Esophagus muscularis mucosa (tissue), 4 donors: ENCODE data around the gene GCGR. TPM values are rescaled to one million over a fixed set of nuclear protein-coding genes. Genes with fewer than 3 reads are reported as not detected.

Experiments used
- DNase-seq: peaks from one replicate; pipeline ENCODE4 v3.0.0-alpha.2; 2017; ENCODE audit errors: extremely low spot score
- H3K27ac ChIP-seq, 4 donors: fragments of 200-600 bp; sonication (generic); replicated peaks in 1 of 4; 1 replicate in 3 of 4; 2 replicates in 1 of 4; pipeline ENCODE4 v1.5.1; 2016 to 2019; ENCODE audit warnings: mild to moderate bottlenecking in 1 of 4
- H3K27me3 ChIP-seq, 4 donors: fragments of 200-600 bp; sonication (generic); one replicate each; pipeline versions ENCODE4 v1.5.1 to v1.6.0; 2016 to 2019
- H3K36me3 ChIP-seq, 4 donors: fragments of 200-600 bp; sonication (generic); one replicate each; pipeline ENCODE4 v1.5.1; 2016 to 2019
- H3K4me1 ChIP-seq, 4 donors: fragments of 200-600 bp; sonication (generic); one replicate each; pipeline ENCODE4 v1.5.1; 2016 to 2019
- H3K4me3 ChIP-seq, 4 donors: fragments of 200-600 bp; sonication (generic); 1 replicate in 2 of 4; 2 replicates in 2 of 4; pipeline ENCODE4 v1.5.1; 2016 to 2019; ENCODE audit warnings: mild to moderate bottlenecking in 4 of 4, moderate library complexity in 1 of 4
- H3K9me3 ChIP-seq, 4 donors: fragments of 200-600 bp; sonication (generic); 1 replicate in 3 of 4; 2 replicates in 1 of 4; pipeline ENCODE4 v1.5.1; 2016 to 2019
- EP300 ChIP-seq: sonication (generic); formaldehyde crosslinking; IDR thresholded peaks from one replicate; pipeline ENCODE4 v1.6.1; 2017; ENCODE audit warnings: antibody characterized with exemption
- POLR2A ChIP-seq: fragments of 450-650 bp; IDR thresholded peaks from one replicate; pipeline ENCODE4 v1.6.1; 2017; ENCODE audit warnings: antibody characterized with exemption, moderate library complexity, mild to moderate bottlenecking, low read depth
- POLR2AphosphoS5 ChIP-seq, 2 donors: sonication (generic); formaldehyde crosslinking; IDR thresholded peaks; one replicate each; pipeline ENCODE4 v1.6.1; 2017; ENCODE audit warnings: antibody characterized with exemption in 2 of 2
- WGBS: methylation state at CpG from one replicate; pipeline ENCODE4 v1.1.5; 2018; 5-methylcytosine and 5-hydroxymethylcytosine counted together
- intact Hi-C: fragments of 100-400 bp; cut with DNase I; formaldehyde crosslinking; loops from one replicate; pipeline ENCODE4 v1.15.1; 2023
- total RNA-seq, 4 donors: library from RNA; depleted of rRNA; stranded (reverse); fragments of >200 nt; gene quantifications; one replicate each; pipeline versions ENCODE4 v1.1.0 to v1.2.1, GENCODE V29; 2016
- TF ChIP-seq, protein P1 (sequence below), 3 experiments: fragments of 200-600 bp in 2 of 3; fragments of 450-650 bp in 1 of 3; sonication (generic) in 2 of 3; IDR thresholded peaks; one replicate each; pipeline ENCODE4 v1.5.1; 2017 to 2019; ENCODE audit warnings: antibody characterized with exemption in 3 of 3, mild to moderate bottlenecking in 2 of 3, moderate library complexity in 1 of 3

Gene GCGR
- total RNA-seq, 4 donors from 2014 or later: 0.17 to 0.40 TPM; not detected in 2

DNA sequence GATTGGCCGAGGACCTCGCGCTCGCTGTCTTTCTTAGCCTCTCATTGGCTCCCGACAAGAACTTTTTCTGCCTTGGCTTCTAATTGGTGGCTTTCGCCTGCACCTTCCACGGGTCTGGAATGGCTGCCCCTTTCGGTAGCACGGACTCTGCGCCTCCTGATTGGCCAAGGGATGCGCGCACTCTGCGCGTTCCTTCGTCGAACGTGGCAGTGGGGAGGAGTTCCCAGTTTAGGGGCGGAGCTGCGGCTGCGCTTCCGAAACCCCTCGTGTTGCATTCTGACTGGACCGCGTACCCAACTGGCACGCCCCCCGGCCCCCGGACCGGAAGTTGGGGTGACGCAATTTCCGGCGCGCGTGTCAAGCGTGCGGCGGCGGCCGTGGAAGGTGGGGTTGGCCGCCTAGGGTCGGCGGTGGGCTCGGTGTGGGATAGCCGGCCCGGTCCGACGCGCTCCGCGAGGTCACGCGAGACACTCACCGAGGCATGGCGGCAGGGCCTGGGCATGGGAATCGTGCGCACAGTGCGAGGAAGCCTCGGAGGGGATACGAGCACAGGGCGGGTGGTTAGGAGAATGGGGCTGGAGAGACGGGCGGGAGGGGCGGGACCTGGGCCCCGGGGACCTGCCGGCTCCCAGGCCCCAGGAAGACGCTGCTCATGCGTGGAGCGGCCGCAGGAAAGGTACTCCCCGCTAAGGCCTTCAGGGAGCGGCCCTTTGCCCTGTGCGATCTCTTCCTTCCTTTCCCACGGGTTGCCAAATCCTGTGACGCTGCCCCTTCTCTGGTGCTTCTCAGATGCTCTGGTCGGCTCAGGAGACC lies 57.0 kb downstream of the GCGR start:
- peak overlapping the region; percentile 93 to 97 (median 96) for H3K27ac ChIP-seq
- H3K4me1 ChIP-seq: peaks cover 44 to 74% (median 55%) of the 10 kb centered on the region in 4 donors
- no peaks in the 10 kb centered on the region for H3K27me3 ChIP-seq
- intact Hi-C loops: loop anchor here (5.0 kb wide), 1 partner anchor 56 kb away; the partner anchor contains the start of gene SIRT7
- H3K4me3 ChIP-seq: peak overlapping the region; percentile 74 to 89 (median 82)
- DNase-seq: peak; percentile 100
- TF ChIP-seq, protein P1, sequence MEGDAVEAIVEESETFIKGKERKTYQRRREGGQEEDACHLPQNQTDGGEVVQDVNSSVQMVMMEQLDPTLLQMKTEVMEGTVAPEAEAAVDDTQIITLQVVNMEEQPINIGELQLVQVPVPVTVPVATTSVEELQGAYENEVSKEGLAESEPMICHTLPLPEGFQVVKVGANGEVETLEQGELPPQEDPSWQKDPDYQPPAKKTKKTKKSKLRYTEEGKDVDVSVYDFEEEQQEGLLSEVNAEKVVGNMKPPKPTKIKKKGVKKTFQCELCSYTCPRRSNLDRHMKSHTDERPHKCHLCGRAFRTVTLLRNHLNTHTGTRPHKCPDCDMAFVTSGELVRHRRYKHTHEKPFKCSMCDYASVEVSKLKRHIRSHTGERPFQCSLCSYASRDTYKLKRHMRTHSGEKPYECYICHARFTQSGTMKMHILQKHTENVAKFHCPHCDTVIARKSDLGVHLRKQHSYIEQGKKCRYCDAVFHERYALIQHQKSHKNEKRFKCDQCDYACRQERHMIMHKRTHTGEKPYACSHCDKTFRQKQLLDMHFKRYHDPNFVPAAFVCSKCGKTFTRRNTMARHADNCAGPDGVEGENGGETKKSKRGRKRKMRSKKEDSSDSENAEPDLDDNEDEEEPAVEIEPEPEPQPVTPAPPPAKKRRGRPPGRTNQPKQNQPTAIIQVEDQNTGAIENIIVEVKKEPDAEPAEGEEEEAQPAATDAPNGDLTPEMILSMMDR (IDR thresholded peaks at IDR 0.05): peak in 1 of 3 experiments; percentile 17
- TF ChIP-seq POLR2AphosphoS5 (IDR thresholded peaks at IDR 0.05) (peak; percentile 99 to 100), EP300 (no peak), POLR2A (peak; percentile 98)
- 0% methylated on average over 62 of the region's 74 CpGs for WGBS
- H3K36me3 ChIP-seq: peaks cover 9 to 51% (median 34%) of the 10 kb centered on the region in 4 donors
- no peaks in the 10 kb centered on the region for H3K9me3 ChIP-seq

DNA sequence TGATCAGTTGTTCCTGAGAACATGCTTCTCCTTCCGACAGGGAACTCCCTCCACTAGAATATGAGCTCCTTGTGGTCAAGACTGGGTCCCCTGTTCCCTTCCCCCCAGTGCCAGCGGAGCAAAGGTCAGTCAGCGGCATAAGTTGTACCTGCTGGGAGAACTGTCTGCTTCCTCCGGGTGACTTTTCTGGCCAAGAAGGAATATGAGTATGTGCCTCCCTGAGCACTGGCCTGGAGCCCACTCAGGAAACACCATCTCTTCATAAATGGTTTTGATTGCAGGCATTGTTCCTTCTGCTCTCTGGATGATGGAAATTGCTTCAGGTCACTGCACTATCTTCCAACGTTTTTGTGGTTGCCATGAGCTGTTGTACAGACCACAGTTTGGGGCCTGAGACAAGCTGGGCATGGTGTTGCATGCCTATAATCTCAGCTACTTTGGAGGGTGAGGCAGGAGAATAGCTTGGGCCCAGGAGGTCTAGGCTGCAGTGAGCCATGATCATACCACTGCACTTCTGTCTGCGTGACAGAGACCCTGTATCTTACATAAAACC lies 59.2 kb downstream of the GCGR start:
- H3K9me3 ChIP-seq: no peaks in the 10 kb centered on the region
- H3K36me3 ChIP-seq: peaks cover 11 to 43% (median 27%) of the 10 kb centered on the region in 4 donors
- no peaks in the 10 kb centered on the region for H3K27me3 ChIP-seq
- H3K4me1 ChIP-seq: peaks cover 57 to 76% (median 64%) of the 10 kb centered on the region in 4 donors
- no peak for DNase-seq
- 75% methylated on average over 6 of the region's 6 CpGs for WGBS
- intact Hi-C loops: loop anchor here (5.0 kb wide), 1 partner anchor 54 kb away; the partner anchor contains the start of gene SIRT7
- TF ChIP-seq POLR2AphosphoS5 (IDR thresholded peaks at IDR 0.05) (no peak), EP300 (no peak), POLR2A (no peak)
- TF ChIP-seq, protein P1 (IDR thresholded peaks at IDR 0.05): no peak
- H3K27ac ChIP-seq: peak overlapping the region in 3 of 4 donors; percentile 3 to 11 (median 11)
- no peak overlapping the region for H3K4me3 ChIP-seq

Other genes with a start within 250 kb of the GCGR start
- 10 to 100 TPM; 58.1 to 86.6 (median 65.7) TPM for gene NPLOC4, start 167.0 kb upstream of the GCGR start, total RNA-seq
- under 1 TPM in 2 of 4 donors, not detected in 2; 0.32 to 0.92 TPM for gene TSPAN10, start 167.0 kb upstream of the GCGR start, total RNA-seq
- gene PDE6G, start 147.6 kb upstream of the GCGR start, total RNA-seq: under 1 TPM in 1 of 4 donors, not detected in 3; 0.98 TPM
- gene OXLD1, start 137.5 kb upstream of the GCGR start, total RNA-seq: 10 to 100 TPM; 24.5 to 40.5 (median 31.1) TPM
- gene CCDC137, start 137.4 kb upstream of the GCGR start, total RNA-seq: 10 to 100 TPM in 3 of 4 donors, 1 to 10 TPM in 1; 8.9 to 14.1 (median 12.6) TPM
- 10 to 100 TPM; 23.7 to 38.3 (median 27.3) TPM for gene ARL16, start 120.4 kb upstream of the GCGR start, total RNA-seq
- gene HGS, start 120.1 kb upstream of the GCGR start, total RNA-seq: 10 to 100 TPM; 47.8 to 99.1 (median 65.5) TPM
- gene MRPL12, start 100.8 kb upstream of the GCGR start, total RNA-seq: 10 to 100 TPM; 24.5 to 47.9 (median 39.2) TPM
- gene SLC25A10, start 91.9 kb upstream of the GCGR start, total RNA-seq: 1 to 10 TPM; 2.1 to 5.5 (median 4.8) TPM
- gene MCRIP1, start 29.1 kb downstream of the GCGR start, total RNA-seq: 100 to 1,000 TPM in 3 of 4 donors, 10 to 100 TPM in 1; 83.5 to 146 (median 114) TPM
- not detected for gene PPP1R27, start 30.9 kb downstream of the GCGR start, total RNA-seq
- 100 to 1,000 TPM; 269 to 334 (median 313) TPM for gene P4HB, start 56.4 kb downstream of the GCGR start, total RNA-seq
- gene ARHGDIA, start 67.2 kb downstream of the GCGR start, total RNA-seq: 100 to 1,000 TPM; 115 to 229 (median 202) TPM
- gene ALYREF, start 87.4 kb downstream of the GCGR start, total RNA-seq: 10 to 100 TPM; 44.0 to 67.7 (median 56.5) TPM
- 100 to 1,000 TPM; 131 to 139 (median 135) TPM for gene ANAPC11, start 87.6 kb downstream of the GCGR start, total RNA-seq
- gene NPB, start 98.1 kb downstream of the GCGR start, total RNA-seq: 1 to 10 TPM in 1 of 4 donors, under 1 TPM in 1, not detected in 2; 0.78 to 1.8 TPM
- gene PCYT2, start 107.2 kb downstream of the GCGR start, total RNA-seq: 10 to 100 TPM; 27.4 to 38.7 (median 33.3) TPM
- gene SIRT7, start 114.0 kb downstream of the GCGR start, total RNA-seq: 10 to 100 TPM; 13.9 to 27.0 (median 19.9) TPM
- 10 to 100 TPM; 23.7 to 41.7 (median 33.6) TPM for gene MAFG, start 123.6 kb downstream of the GCGR start, total RNA-seq
- gene PYCR1, start 133.2 kb downstream of the GCGR start, total RNA-seq: 1 to 10 TPM; 2.1 to 6.5 (median 4.6) TPM
- not detected for gene MYADML2, start 143.1 kb downstream of the GCGR start, total RNA-seq
- gene NOTUM, start 157.0 kb downstream of the GCGR start, total RNA-seq: under 1 TPM in 1 of 4 donors, not detected in 3; 0.83 TPM
- 10 to 100 TPM; 15.9 to 18.4 (median 17.3) TPM for gene ASPSCR1, start 173.5 kb downstream of the GCGR start, total RNA-seq
- 100 to 1,000 TPM in 2 of 4 donors, 10 to 100 TPM in 2; 62.5 to 109 (median 95.5) TPM for gene CENPX, start 218.7 kb downstream of the GCGR start, total RNA-seq
- 10 to 100 TPM in 2 of 4 donors, 1 to 10 TPM in 2; 6.6 to 15.8 (median 11.5) TPM for gene LRRC45, start 219.2 kb downstream of the GCGR start, total RNA-seq
- 1 to 10 TPM; 1.8 to 2.5 (median 2.2) TPM for gene RAC3, start 227.5 kb downstream of the GCGR start, total RNA-seq
- gene DCXR, start 233.5 kb downstream of the GCGR start, total RNA-seq: 100 to 1,000 TPM in 2 of 4 donors, 10 to 100 TPM in 2; 78.6 to 135 (median 102) TPM
- 10 to 100 TPM; 32.4 to 54.8 (median 42.5) TPM for gene RFNG, start 247.7 kb downstream of the GCGR start, total RNA-seq
- 100 to 1,000 TPM in 2 of 4 donors, 10 to 100 TPM in 2; 64.4 to 108 (median 85.4) TPM for gene GPS1, start 247.7 kb downstream of the GCGR start, total RNA-seq